ENCODE data around the gene GPR3.

GRCh38 chr1:27366411-27367159 is 25.8 kb upstream of the GPR3 start, which contains the start of gene MAP3K6:
- peak in 1 of 2 donors; percentile 17 for TF ChIP-seq CTCF (IDR thresholded peaks at IDR 0.05)
- TF ChIP-seq POLR2A (IDR thresholded peaks at IDR 0.05) = peak in 1 of 2 donors; percentile 43
- TF ChIP-seq EP300 (IDR thresholded peaks at IDR 0.05) = no peak
- TF ChIP-seq POLR2AphosphoS5 (IDR thresholded peaks at IDR 0.05) = peak in 2 of 3 donors; percentile 66 to 80
